HEK293T (cell line): Measurements from ENCODE around the gene YKT6.

Experiments used
- FOXA1 ChIP-seq: fragments of 450-650 bp; IDR thresholded peaks from 2 replicates; pipeline ENCODE4 v1.6.1; 2016; ENCODE audit warnings: mild to moderate bottlenecking
- FOXK2 ChIP-seq: fragments of 450-650 bp; IDR thresholded peaks from 2 replicates; pipeline ENCODE4 v1.6.1; 2016; ENCODE audit warnings: mild to moderate bottlenecking
- FOXM1 ChIP-seq: fragments of 450-650 bp; IDR thresholded peaks from 2 replicates; pipeline ENCODE4 v1.6.1; 2017; ENCODE audit warnings: mild to moderate bottlenecking, borderline replicate concordance
- SP1 ChIP-seq: fragments of 450-650 bp; IDR thresholded peaks from 2 replicates; pipeline ENCODE4 v1.6.1; 2017
- SUZ12 ChIP-seq: fragments of 450-650 bp; IDR thresholded peaks from 2 replicates; pipeline ENCODE4 v1.6.1; 2016; ENCODE audit warnings: mild to moderate bottlenecking
- ZNF384 ChIP-seq: fragments of 450-650 bp; IDR thresholded peaks from 2 replicates; pipeline ENCODE4 v1.6.1; 2016

- no peak for TF ChIP-seq FOXM1
- no peak for TF ChIP-seq SP1
- TF ChIP-seq SUZ12, result no peak
- TF ChIP-seq ZNF384, result no peak
- no peak for TF ChIP-seq FOXK2
- TF ChIP-seq FOXA1, result no peak
Observed at GRCh38 chr7:44263326-44264082, 62.7 kb downstream of the YKT6 start.
